GM19463 (cell line): ENCODE data around the gene C16orf95.
A peak's percentile ranks its signal among the peaks of the same experiment; 100 is the strongest.

Experiments used
- ATAC-seq: cut with Tn5 transposase; IDR thresholded peaks from one replicate; pipeline ENCODE4 v1.9.1; 2021; ENCODE audit warnings: mild to moderate bottlenecking, moderate library complexity; ENCODE audit not compliant: unreplicated experiment

C16orf95 gene

DNA sequence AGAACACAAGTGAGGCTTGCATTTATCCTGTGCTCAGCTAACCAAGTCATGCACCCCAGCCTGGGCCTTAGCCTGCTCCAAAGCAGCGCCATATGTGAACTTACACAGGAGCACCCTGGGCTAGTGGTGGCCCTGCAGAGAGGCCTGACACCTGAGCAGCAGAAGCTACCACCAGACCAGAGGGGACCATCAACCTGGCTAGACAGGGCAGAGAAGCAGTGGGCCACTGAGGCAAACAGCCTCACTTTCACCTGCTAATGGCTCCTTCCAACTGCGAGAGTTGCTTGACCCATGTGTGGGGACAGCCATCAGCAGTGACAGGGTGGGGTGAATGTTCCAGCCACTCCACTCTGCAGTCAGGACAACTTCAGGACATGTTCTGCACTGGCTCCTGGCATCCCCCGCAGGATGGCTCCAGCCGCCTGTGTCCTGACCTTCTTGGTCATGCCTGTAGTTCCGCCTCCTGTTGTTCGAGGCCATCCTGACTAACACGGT lies 2.9 kb upstream of the C16orf95 start:
- ATAC-seq: no peak

DNA sequence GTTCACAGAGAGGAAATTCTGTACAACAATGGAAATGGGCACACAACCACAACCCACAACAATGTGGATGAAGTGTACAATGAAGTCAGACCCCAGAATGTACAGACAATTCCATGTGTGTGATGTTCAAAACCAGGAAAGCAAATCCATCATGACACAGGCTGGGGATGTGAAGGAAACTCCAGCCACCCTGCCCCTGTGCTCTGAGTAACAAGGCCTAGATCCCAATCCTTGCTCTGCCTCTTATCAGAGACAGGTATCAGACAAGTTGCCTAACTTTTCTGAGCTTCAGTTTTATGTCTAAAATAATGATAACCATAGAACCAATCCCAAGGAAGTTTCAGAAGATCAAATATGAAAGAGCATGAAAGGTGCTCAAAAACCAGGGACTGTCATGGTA lies 1.8 kb upstream of the C16orf95 start:
- ATAC-seq: no peak

DNA sequence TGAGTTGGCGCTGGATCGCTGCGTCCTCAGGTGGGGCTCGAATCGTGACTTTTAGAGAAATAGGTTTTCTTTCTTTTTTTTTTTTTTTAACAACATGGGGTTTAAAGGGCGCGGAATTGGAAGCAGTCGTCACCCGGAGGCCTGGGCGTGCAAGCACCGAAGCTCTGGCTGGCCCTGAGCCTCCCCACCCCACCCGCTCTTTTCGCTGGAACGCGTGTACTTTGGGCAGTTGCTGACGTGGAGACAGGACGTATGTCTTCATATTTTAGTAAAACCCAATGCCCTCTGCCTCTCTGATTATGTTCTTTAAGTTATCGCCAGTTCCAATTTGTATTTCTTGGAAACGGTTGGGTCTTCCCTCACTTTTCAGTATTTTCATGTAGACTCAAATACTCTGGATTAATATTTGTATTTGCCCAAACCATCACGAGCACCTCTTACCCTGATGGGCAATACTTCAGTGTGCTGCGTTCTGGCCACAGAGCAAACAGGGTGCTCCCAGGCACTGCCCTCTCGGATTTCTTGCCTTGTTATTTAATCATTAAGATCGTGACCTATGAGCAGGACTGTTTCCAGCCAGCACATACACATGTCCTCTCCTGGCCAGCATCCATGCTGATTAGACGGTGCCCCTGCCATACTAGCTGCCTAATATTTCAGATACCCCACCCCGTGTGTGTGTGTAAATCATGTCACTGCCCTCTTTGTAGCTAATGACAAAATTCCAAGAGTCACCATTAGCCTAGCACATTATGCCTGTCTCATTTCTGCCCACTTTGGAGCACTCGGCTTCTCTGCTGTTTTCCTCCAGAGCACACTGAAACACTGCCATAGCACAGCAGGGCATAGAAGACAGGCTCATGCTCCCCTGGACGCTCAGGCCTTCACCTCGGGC lies 805 bp upstream of the C16orf95 start:
- peak; percentile 3 for ATAC-seq

DNA sequence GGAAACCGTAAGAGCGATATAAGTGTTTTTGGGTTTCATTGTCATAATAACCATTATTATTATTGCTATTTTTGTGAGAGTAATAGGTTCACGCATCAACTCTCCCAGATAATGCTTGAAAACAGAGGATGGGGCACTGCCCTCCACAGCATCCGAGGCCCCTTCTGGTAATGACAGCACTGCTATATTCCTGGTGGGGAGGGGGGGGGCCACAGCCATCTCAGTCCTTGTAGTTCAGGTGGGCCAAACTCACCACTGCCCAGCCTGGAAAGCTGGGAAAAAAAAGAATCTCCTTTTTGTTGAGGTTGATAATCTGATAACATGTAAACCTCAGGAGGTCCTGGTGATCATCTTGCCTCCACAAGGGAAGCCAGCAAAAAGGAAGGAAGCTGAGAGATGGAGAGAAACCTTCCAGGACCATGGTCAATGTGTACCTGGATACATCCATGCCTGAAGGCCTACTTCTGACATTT lies 706 bp downstream of the C16orf95 start:
- ATAC-seq: no peak

DNA sequence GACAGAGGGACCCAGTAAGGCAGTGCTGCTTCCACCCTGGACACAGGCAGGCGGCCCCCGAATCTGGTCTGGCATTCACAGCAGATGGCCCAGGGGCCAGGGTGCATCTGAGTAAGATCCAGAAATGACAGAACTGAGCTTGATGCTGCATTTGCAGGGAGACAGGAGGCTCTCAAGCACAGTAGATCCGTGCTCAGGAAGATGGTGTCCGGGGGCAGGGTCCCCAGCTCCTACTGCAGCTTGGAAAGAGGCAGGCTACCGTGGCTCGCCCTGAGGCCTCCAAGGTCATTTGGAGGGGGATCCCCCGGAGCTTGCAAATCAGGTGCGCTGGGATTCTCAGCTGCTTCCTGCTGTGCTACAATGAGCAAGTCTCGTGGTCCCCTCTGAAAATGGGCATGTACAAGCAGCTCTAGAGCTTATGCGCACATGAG lies 2.2 kb downstream of the C16orf95 start:
- no peak for ATAC-seq

DNA sequence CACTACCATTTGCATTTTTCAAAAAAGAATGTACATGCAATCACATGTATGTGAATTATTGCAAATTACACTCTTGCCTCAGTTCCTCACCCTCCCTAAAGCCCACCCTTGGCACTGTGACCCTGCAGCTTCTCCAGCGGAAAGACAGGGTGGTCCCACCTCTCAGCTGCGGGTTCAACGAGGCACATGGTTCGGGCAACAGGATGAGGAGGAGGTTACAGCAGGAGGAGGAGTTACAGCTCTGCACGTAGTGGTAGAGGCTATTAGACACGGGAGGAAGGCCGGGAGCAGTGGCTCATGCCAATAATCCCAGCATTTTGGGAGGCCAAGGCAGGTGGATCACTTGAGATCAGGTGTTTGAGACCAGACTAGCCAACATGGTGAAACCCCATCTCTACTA lies 5.2 kb downstream of the C16orf95 start:
- ATAC-seq: no peak

DNA sequence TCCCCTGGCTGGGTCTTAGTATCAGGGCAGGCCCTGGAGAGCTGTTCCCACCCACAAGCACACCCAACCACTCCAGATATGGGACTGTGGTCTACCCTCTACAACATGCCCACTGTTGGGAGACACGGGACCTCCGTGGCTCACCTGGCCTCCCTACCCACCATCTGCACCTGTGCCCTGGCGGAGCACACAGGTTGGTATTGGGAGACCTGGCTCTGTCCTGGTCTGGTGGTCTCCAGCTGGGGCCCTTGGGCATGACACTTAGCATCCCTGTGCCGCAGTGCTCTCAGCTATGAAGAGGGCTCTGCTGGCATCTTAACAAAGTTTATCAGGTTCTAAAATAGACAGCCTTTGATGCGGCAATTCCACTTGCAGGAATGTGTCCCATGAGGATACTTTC lies 5.8 kb downstream of the C16orf95 start:
- ATAC-seq: no peak

DNA sequence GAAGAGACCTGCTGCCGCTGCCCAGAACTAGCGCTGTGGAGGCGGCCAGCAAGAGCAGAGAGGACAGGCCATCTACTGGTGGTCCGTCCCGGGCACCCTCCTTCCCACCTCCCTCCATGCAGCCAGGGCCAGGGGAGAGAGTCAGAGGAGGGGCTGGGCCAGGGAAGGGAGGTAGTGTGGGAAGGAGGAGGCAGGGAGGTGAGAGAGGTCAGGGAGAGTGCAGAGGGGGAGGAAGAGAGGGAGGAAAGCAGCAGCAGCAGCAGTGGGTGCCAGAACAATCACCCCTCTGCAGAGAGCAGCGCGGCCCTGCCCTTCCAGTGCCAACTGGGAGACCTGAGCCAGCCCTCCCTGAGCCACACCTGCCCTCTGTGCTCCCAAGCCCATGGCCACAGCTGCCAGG lies 6.6 kb downstream of the C16orf95 start:
- ATAC-seq: no peak

DNA sequence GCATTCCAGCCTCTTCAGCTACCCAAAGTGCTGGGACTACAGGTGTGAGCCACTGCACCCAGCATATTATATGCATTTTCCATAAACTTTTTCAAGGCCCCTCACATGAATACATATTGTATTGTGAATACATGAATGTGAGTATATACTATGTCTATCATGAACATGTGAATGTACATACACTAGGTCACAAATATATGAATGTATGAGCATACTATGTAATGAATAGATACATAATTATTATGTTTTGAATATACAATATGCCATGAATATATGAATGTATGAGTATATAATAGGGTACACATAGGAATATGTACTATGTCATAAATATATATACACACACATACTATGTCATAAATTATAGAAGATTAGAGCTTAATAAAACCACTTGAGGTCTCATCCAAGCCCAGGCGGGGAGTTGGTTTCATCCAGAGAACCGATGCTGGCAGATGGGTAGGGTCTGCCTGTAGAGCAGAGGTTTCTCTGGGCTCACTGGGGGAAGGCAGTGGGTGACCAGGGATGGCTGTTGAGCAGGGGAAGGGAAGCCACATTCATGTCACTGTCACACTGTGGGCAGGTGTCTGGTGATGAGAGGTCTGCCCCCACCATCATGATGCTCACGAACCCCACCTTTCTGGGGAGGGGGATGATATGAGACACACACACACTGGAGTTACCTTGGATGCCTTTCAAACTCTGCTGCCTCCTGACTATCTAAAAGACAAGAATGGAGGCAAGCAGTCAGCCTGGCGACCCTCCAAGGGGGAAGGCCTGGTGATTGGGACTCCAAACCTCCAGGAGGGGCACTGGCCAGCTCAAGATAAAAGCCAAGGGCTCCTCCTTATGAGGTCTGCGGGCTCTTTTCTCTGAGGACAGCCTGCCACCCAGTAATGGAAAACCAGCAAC lies 7.3 kb downstream of the C16orf95 start:
- no peak for ATAC-seq

DNA sequence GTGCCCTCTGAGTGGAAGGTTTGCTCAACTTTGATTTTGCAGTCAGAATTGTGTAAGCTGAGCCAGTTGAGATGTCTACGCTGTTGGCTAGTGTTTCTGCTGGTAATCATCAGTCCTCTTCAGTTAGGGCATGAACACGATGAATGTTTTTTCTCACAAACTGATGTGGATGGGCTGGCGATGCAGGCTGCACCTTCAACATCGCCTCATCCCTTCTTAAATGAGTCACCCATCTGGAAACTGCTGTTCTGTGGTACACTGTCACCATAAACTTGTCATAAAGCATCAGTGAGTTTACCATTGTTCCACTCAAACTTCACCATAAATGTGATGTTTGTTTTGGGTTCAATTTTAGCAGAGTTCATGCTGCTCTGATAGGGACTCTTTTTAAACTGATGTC lies 8.4 kb downstream of the C16orf95 start:
- no peak for ATAC-seq

DNA sequence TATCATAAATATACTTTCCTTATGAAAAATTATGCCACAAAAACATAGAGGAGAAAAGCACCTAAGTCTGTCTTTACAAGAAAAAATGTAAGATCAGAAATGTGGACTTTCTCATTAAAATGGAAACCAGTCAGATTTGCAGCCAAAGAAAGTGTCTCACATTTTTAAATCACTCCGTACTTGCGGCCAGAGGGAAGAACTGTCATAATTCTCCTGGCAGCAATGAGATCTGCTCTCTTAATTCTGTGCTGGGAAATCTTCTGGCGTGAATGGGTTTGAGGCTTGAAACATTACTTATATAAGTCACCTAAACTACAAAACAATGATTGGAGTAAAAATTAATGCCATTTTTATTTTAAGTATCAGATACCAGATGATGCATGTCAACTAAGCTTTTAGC lies 10.7 kb downstream of the C16orf95 start:
- ATAC-seq: no peak

DNA sequence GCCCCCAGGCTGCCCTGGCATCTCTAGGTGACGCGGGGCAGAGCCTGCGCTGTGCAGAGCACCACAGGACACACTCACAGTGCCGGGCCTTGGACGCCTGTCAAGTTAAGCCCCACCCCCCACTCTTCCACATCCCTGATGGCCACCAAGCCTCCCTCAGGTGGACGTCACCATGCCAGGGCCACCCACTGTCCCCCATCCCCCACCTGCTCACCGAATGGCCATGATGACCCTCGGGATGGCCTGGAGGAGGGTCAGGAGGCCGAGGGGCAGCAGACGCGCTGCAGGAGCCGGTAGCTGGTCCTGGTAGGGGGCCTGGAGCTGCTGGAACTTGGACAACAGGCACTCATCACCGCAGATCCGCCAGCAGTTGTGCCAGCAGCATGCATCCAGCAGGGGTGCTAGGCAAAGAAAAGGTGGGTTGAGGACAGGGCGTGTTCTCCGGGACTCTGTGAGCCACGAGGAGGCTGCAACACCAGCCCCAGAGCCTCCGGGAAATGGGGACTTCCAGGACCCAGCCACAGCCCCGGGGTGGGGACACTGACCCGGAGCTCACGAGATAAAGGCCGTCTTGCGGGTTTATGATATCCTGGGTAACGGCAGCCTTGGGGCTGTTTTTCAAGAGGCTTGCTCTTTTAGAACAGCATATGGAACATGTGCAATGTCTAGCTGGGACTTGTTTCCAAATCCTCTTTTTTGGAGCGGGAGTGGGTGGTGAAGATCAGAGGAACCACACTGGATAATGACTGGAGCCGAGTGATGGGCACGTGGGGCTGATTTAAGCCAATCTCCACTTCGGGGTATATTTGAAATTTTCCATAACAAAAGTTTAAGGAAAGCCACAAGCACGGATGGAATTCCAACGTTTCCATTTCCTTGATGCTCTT lies 11.4 kb downstream of the C16orf95 start:
- no peak for ATAC-seq

DNA sequence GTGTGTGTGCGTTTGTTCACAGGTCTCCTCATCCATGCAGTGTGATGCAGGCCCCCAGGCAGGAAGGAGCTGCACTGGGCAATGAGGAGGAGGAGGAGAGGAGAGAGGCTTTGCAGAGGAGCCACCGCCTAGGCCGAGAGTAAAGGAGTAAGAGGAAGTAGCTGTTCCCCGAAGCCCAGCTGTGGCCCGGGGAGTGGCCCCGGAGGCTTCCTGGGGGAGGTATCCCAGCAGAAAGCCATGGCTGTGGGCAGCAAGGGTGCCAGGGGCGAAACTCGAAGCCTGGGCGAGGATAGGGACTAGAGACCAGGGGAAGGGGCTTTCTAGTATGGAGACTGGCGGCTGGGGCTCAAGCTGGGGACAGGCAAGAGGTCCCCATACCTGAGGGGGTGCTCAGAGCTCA lies 12.2 kb downstream of the C16orf95 start:
- no peak for ATAC-seq

DNA sequence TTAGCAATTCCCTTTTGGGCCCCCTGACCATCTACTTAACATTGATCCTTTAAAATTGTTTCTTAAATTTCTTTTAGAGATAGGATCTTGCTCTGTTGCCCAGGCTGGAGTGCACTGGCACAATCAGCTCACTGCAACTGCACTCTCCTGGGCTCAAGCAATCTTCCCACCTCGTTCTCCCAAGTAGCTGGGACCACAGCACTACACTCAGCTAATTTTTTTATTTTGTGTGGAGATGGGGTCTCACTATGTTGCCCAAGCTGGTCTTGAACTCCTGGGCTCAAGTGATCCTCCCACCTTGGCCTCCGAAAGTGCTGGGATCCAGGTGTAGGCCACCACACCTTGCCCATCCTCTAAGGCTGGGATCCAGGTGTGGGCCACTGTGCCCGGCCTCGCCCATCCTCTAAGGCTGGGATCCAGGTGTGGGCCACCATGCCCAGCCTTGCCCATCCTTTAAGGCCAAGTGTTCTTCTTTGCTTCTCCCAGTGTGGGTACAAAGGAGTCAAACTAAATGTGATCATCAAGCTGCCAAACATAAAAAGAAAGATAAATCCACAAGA lies 13.2 kb downstream of the C16orf95 start:
- ATAC-seq: no peak

DNA sequence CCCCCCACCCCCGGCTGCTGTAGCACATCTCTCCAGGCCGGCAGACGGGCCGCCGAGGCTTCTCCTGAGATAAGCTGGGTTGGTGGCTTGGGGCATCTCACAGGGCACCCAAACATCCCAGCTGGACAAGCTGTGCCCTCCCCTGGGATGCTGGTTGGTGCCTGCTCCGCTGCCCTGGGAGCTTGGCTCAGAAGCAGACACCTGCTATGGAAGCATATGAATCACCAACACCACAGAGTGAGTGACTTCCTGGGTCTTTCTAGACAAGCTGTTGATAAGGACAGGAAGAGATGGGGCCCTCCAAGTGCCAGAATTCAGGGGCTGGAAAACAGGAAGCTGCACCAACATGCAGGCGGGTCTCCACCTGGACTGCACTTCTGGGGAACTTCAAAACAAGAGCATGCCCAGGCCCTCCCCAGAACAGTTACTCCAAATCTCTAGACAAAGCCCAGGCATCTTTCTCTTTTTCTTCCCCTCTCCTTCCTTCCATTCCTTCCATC lies 13.7 kb downstream of the C16orf95 start:
- no peak for ATAC-seq

DNA sequence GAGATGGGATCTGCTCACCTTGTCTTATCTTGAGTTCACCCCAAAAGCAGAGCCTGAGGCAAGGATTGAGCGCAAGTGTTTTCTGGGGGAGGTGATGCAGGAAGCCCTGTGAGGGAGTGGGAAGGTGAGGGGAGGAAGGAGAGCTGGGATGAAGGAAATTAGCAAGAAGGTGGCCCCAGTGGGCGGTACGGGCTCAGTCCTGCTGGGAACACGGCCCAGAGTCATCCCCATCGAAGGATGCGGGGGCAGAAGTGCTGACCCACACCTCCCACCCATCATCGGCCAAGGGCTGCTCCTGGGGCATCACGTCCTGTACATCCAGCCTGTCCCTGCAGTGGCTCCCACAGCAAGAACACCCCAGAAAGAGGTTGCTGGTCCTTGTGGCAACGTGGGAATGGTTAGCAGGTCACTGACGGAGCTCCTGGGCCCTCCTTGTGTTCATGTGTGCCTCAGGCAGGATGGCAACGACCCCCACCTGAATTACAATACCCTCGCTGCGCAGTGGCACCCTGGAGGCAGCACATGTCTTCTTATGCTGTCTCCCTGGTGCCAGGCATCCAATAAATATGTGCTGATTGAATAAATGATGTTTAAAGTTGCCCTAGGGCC lies 18.2 kb downstream of the C16orf95 start:
- no peak for ATAC-seq

DNA sequence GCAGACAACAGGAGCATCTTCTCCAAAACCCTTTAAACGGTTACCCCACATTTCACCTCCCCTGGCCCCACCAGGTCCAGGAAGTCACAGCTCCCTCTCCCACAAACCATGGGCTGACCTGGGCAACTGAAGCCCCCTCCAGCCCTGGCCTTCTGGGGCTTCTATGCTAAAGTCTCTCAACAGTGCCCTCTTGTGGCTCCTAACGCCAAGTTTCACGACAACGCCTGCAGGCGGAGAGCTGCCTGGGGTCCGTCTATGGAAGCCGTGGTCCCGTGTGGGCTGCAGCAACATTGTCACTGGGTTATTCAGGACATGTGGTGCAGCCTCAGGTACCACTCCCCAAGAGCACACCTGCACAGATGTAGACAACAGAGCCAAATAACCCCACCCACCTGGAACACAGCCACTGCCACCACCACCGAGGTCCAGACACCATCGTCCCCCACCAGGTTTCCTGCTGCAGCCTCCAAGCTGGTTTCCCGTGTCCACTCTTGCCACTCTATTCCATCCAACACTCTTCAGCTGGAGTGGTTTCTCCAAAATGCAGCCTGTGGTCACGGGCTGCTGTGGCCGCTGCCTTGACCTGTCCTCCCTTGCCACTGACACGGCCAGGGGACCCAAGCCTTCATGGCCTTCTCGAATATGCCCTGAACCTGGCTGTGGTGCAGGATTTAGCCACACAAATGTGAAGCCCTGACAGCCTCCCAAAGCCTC lies 19.1 kb downstream of the C16orf95 start:
- no peak for ATAC-seq

DNA sequence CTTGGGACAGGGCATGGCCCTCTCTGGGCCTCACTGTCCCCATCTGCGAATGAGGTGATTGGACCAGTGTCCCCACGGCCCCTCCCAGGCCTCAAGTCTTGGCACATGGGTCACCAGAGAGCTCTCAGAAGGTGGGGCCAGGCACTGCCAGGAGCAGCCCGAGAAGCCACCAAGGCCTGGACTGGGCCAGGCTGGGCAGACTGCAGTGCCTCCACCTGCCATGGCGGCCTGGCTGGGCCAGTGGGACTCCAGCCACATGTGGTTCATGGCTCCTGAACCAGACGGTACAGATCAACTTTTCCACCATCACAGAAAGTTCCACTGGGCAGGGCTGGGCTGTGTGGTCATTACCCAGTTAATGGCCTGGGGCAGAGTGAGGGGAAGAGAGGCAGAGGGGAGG lies 19.8 kb downstream of the C16orf95 start:
- no peak for ATAC-seq
